ENCODE measurements around the gene PCBD1. TPM values are rescaled to one million over a fixed set of nuclear protein-coding genes. Genes with fewer than 3 reads are reported as not detected.

The PCBD1 gene
- total RNA-seq, 1 experiment from 2014 or later: 39.7 TPM

DNA sequence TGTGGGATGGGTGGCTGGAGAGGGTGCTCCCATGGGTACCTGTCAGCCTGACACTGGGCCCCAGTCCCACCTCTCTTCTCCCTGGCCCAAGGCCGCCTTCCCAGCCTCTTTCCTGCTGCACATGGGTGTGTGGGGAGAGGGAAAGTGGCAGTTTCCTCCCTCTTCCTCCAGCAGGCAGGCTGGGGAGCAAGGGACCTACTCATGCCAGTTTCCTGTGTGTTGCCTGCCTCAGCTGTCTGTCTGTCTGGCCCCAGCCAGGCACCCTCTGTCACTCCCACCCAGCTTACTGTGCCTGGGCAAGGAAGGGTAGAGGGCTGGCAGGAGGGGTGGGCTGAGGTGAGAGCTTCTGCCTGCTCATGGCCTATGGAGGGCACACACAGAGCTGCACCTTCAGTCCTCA lies 46.3 kb upstream of the PCBD1 start:
- no peak overlapping the region; a peak in 1 of 7 replicates for H3K27ac Mint-ChIP-seq
- Histone ChIP-seq H3K23me2 (ENCODE audit: insufficient read length, low read depth, low read length, poor library complexity, severe bottlenecking) (no peaks in the 10 kb centered on the region), H2BK120ac (ENCODE audit: low read depth, low read length, poor library complexity, severe bottlenecking) (no peak overlapping the region), H4K5ac (ENCODE audit: insufficient read length, low read depth, low read length) (no peak overlapping the region), H4K8ac (replicated peaks; ENCODE audit: insufficient read length, low read depth, low read length) (no peak overlapping the region), H3K4me2 (ENCODE audit: insufficient read depth, insufficient read length, low read length) (no peak overlapping the region), H3K18ac (ENCODE audit: insufficient read length, low read depth, low read length) (no peak overlapping the region), H2BK20ac (ENCODE audit: low read depth, low read length, poor library complexity, severe bottlenecking) (no peak overlapping the region), H4K20me1 (ENCODE audit: control insufficient read depth, insufficient read depth, insufficient read length) (no peaks in the 10 kb centered on the region), H3K9me3 (ENCODE audit: control insufficient read depth, low read depth, low read length) (no peaks in the 10 kb centered on the region), H3K79me2 (ENCODE audit: insufficient read depth, low read length) (no peaks in the 10 kb centered on the region), H4K91ac (ENCODE audit: insufficient read length, low read depth, low read length) (no peak overlapping the region), H3K79me1 (ENCODE audit: insufficient read depth, low read depth, low read length, poor library complexity, severe bottlenecking) (no peaks in the 10 kb centered on the region), H3K4ac (ENCODE audit: low read depth, low read length) (no peak overlapping the region), H2BK15ac (ENCODE audit: low read depth, low read length) (no peak overlapping the region), H3K4me1 (ENCODE audit: insufficient read depth, low read length) (no peaks in the 10 kb centered on the region), H3K27me3 (ENCODE audit: insufficient read depth, low read length) (no peaks in the 10 kb centered on the region), H2AK5ac (ENCODE audit: insufficient read length, low read length) (no peak overlapping the region), H3K14ac (ENCODE audit: insufficient read depth, low read length) (no peak overlapping the region; the same call in 1 of the 2 replicates), H3K9ac (ENCODE audit: extremely low read depth, insufficient read length, low read length) (no peak overlapping the region), H3K56ac (ENCODE audit: insufficient read length, low read depth, low read length) (no peak overlapping the region), H3K23ac (ENCODE audit: insufficient read length, low read depth, low read length) (no peak overlapping the region), H3K27ac (ENCODE audit: insufficient read length, low read depth, low read length) (no peak overlapping the region), H2BK5ac (ENCODE audit: insufficient read length, low read length) (no peak overlapping the region), H2AFZ (ENCODE audit: low read length) (no peak overlapping the region), H3T11ph (ENCODE audit: low read length) (no peak overlapping the region), H2BK12ac (ENCODE audit: insufficient read length, low read depth, low read length) (no peak overlapping the region)
- peaks cover 0 to 3% of the 10 kb centered on the region in 2 experiments; a peak in 1 of 4 replicates for H3K4me1 Mint-ChIP-seq
- no CpG with 5 or more reads among the region's 1 CpG for WGBS (ENCODE audit: extremely low coverage, insufficient read length, low lambda C conversion rate)
- peaks cover 6% of the 10 kb centered on the region for H3K27me3 Mint-ChIP-seq (ENCODE audit: low read depth)
- no peak overlapping the region for H3K4me3 Mint-ChIP-seq
- no peaks in the 10 kb centered on the region for H3K36me3 Mint-ChIP-seq (ENCODE audit: insufficient read depth in 1 of 3, low read depth in 3 of 3)
- DNase-seq: no peak
- TF ChIP-seq, protein P1, sequence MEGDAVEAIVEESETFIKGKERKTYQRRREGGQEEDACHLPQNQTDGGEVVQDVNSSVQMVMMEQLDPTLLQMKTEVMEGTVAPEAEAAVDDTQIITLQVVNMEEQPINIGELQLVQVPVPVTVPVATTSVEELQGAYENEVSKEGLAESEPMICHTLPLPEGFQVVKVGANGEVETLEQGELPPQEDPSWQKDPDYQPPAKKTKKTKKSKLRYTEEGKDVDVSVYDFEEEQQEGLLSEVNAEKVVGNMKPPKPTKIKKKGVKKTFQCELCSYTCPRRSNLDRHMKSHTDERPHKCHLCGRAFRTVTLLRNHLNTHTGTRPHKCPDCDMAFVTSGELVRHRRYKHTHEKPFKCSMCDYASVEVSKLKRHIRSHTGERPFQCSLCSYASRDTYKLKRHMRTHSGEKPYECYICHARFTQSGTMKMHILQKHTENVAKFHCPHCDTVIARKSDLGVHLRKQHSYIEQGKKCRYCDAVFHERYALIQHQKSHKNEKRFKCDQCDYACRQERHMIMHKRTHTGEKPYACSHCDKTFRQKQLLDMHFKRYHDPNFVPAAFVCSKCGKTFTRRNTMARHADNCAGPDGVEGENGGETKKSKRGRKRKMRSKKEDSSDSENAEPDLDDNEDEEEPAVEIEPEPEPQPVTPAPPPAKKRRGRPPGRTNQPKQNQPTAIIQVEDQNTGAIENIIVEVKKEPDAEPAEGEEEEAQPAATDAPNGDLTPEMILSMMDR (conservative IDR thresholded peaks at IDR 0.05): no peak
- no peaks in the 10 kb centered on the region for H3K9me3 Mint-ChIP-seq

Data from H9 (cell line).